ENCODE results near the gene STAM2. TPM values are rescaled to one million over a fixed set of nuclear protein-coding genes. Genes with fewer than 3 reads are reported as not detected.

Gene STAM2
- total and polyA plus RNA-seq, 12 donors: 6.5 to 45.8 (median 33.0) TPM

DNA sequence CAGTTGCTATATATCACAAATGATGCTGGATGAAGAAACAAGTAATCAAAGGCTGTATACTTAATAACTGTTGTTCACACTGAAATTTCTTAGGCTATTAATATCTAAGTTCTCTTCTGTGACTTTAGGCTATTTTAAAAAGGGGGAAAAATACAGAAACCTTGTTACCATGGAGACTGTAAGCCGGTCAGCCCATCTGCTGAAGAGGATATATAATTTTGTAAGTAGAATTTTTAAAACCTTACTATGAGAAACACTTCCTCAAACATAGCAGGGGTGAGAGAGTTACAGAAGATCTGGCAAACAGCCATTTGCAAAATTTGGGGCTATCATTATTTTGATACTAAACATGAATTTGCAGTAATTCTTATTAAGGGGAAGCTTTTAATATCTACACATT is 104.5 kb downstream of the STAM2 start:
- Histone ChIP-seq H3K27ac (no peak overlapping the region), H3K27me3 (no peaks in the 10 kb centered on the region), H3K4me1 (replicated peaks in 1 of 2) (no peaks in the 10 kb centered on the region), H3K4me3 (no peak overlapping the region), H3K9me3 (replicated peaks in 1 of 3) (no peaks in the 10 kb centered on the region), H3K36me3 (replicated peaks in 1 of 2) (no peaks in the 10 kb centered on the region)
- no peak for TF ChIP-seq CTCF (IDR thresholded peaks at IDR 0.05)
- no peak for TF ChIP-seq POLR2A (IDR thresholded peaks at IDR 0.05)
- DNase-seq: no peak
- intact Hi-C loops (cut with DNase I): no loop called here
- WGBS, 4 donors: 63 to 67% (median 66%) methylated on average over 1 of the region's 1 CpG

GRCh38 chr2:152068226-152068625 is 107.3 kb downstream of the STAM2 start:
- no peaks in the 10 kb centered on the region for H3K9me3 ChIP-seq (replicated peaks in 1 of 3)
- no peak for DNase-seq
- no peak overlapping the region for H3K27ac ChIP-seq
- WGBS, 4 donors: 76 to 87% (median 83%) methylated on average over 2 of the region's 2 CpGs
- intact Hi-C loops (cut with DNase I): no loop called here
- no peaks in the 10 kb centered on the region for H3K27me3 ChIP-seq
- TF ChIP-seq CTCF (IDR thresholded peaks at IDR 0.05) (no peak), POLR2A (IDR thresholded peaks at IDR 0.05) (no peak)
- no peaks in the 10 kb centered on the region for H3K4me1 ChIP-seq (replicated peaks in 1 of 2)
- no peaks in the 10 kb centered on the region for H3K36me3 ChIP-seq (replicated peaks in 1 of 2)
- no peak overlapping the region for H3K4me3 ChIP-seq

DNA sequence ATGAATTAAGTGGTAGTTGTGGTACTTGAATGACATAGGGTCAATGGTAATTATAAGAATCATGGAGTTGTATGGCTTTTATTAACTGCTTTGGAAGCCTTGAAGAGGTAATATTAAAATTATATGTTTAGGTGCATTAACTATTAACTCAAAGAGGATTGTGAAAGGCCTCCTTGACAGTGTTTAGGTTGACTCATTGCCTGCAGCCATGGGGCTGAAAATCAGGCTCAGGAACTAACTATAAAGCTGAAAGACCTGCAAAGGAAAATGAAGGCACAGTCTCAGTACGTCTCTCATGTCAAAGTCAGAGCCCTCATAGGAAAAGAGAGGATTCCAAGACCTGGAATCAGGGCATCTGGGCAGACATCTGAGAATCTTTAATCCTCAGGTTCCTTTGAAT is 107.7 kb downstream of the STAM2 start:
- DNase-seq: no peak
- Histone ChIP-seq H3K27ac (no peak overlapping the region), H3K4me3 (no peak overlapping the region), H3K4me1 (replicated peaks in 1 of 2) (no peaks in the 10 kb centered on the region), H3K36me3 (replicated peaks in 1 of 2) (no peaks in the 10 kb centered on the region), H3K27me3 (no peaks in the 10 kb centered on the region), H3K9me3 (replicated peaks in 1 of 3) (no peaks in the 10 kb centered on the region)
- intact Hi-C loops (cut with DNase I): no loop called here
- TF ChIP-seq CTCF (IDR thresholded peaks at IDR 0.05) (no peak), POLR2A (IDR thresholded peaks at IDR 0.05) (no peak)
- 82 to 95% (median 86%) methylated on average over 1 of the region's 1 CpG for WGBS, 4 donors

Small RNA genes within 50 kb of the gene (small RNA-seq; reads per million reads assigned to genes)
- 0 to 0.08 reads per million in 2 donors for gene RPL30P2

Other genes starting within 250 kb of the STAM2 start
- gene CACNB4, start 76.7 kb downstream of the STAM2 start, total RNA-seq: 1 to 10 TPM in 8 of 9 donors, under 1 TPM in 1; 0.60 to 8.5 (median 2.1) TPM
- gene CACNB4, start 76.7 kb downstream of the STAM2 start, polyA plus RNA-seq: 1 to 10 TPM; 1.0 to 1.9 (median 1.1) TPM
- gene FMNL2, start 159.4 kb upstream of the STAM2 start, total RNA-seq: 10 to 100 TPM; 23.5 to 51.6 (median 34.2) TPM
- gene FMNL2, start 159.4 kb upstream of the STAM2 start, polyA plus RNA-seq: 10 to 100 TPM; 26.1 to 54.2 (median 41.6) TPM

Measured in adrenal gland (tissue), 12 donors.